SK-N-MC (cell line): ENCODE data around the gene MFAP2.

Experiments
- EZH2 ChIP-seq: fragments of 200-600 bp; sonication (generic); IDR thresholded peaks from one replicate; pipeline ENCODE4 v1.6.1; 2017; ENCODE audit warnings: antibody characterized with exemption
- POLR2AphosphoS5 ChIP-seq: IDR thresholded peaks from 2 replicates; pipeline ENCODE4 v1.6.1; 2012; ENCODE audit warnings: mild to moderate bottlenecking, low read depth, low read length, borderline replicate concordance

DNA sequence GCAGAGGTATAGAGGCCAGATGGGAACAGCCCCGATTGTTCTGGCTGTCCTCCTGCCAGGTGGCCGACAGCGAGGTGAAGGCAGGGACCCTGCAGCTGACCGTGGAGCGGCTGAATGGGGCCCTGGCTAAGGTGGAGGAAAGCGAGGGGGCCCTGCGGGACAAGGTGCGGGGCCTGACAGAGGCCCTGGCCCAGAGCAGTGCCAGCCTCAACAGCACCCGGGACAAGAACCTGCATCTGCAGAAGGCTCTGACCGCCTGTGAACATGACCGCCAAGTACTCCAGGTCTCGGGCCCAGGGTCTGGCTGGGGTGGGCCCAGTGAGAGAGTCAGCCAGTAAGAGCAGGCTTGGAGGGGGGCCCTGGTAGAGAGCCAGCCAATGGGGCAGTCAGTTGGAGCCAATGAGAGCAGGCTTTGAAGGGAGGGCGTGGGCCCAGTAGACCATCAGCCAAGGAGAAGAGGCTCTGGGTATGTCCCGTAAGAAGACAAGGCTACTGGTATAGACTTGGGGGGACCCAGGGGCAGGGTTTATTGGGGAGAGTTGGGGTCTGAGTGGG lies 11.3 kb downstream of the MFAP2 start:
- TF ChIP-seq POLR2AphosphoS5 (no peak), EZH2 (no peak)
